A673 (cell line): ENCODE measurements around the gene NELL1. TPM values are rescaled to one million over a fixed set of nuclear protein-coding genes. Genes with fewer than 3 reads are reported as not detected.

ENCODE experiments used
- BruUV-seq: library from RNA; stranded (reverse); fragments of 400-500 nt; replicated peaks from 2 replicates; lab custom pipeline; 2021; lab: Mats Ljungman, UMichigan
- CTCF ChIA-PET: fragments of 300-600 bp; sonication (Branson Sonifier 250); formaldehyde crosslinking; loops from one replicate; lab custom pipeline; 2022; ENCODE audit warnings: antibody characterized with exemption; lab: Charles Lee
- POLR2A ChIA-PET: fragments of 300-600 bp; sonication (Branson Sonifier 250); formaldehyde crosslinking; loops from one replicate; lab custom pipeline; 2022; ENCODE audit warnings: antibody characterized with exemption; ENCODE audit not compliant: low non-redundant PET; lab: Charles Lee
- DNase-seq: peaks from one replicate; pipeline ENCODE4 v3.0.0-alpha.2; 2015; ENCODE audit warnings: low spot score
- H3K27ac ChIP-seq: fragments of 200-600 bp; sonication (generic); 2 replicates; pipeline ENCODE4 v1.5.1; 2016; ENCODE audit warnings: mixed run types, low read depth, mild to moderate bottlenecking, mixed read lengths, antibody characterized with exemption, low read length; ENCODE audit not compliant: poor library complexity, severe bottlenecking
- H3K27me3 ChIP-seq: fragments of 200-600 bp; sonication (generic); replicated peaks from 2 replicates; pipeline ENCODE4 v1.6.1; 2017; ENCODE audit warnings: mixed run types, low read depth, mild to moderate bottlenecking, mixed read lengths, antibody characterized with exemption, low read length; ENCODE audit not compliant: insufficient read depth, poor library complexity
- H3K36me3 ChIP-seq: fragments of 200-600 bp; sonication (generic); 2 replicates; pipeline ENCODE4 v1.6.1; 2016; ENCODE audit warnings: mixed run types, mild to moderate bottlenecking, mixed read lengths, antibody characterized with exemption, low read length; ENCODE audit not compliant: insufficient read depth, poor library complexity, severe bottlenecking
- H3K4me1 ChIP-seq: fragments of 200-600 bp; sonication (generic); 2 replicates; pipeline ENCODE4 v1.6.1; 2017; ENCODE audit warnings: mixed run types, mild to moderate bottlenecking, mixed read lengths, antibody characterized with exemption, low read length; ENCODE audit not compliant: insufficient read depth, poor library complexity, severe bottlenecking
- H3K4me3 ChIP-seq: fragments of 200-600 bp; sonication (generic); 2 replicates; pipeline ENCODE4 v1.5.1; 2016; ENCODE audit warnings: low read depth, mixed run types, mild to moderate bottlenecking, mixed read lengths, low read length; ENCODE audit not compliant: poor library complexity, severe bottlenecking
- H3K9me3 ChIP-seq: fragments of 200-600 bp; sonication (generic); 2 replicates; pipeline ENCODE4 v1.6.1; 2016; ENCODE audit warnings: mixed run types, low read depth, mild to moderate bottlenecking, mixed read lengths, antibody characterized with exemption, low read length; ENCODE audit not compliant: poor library complexity, severe bottlenecking
- CTCF ChIP-seq: fragments of 300-800, 200-600 bp; sonication (generic); conservative IDR thresholded peaks from 2 replicates; pipeline ENCODE4 v1.5.1; 2017; ENCODE audit warnings: low read depth, mild to moderate bottlenecking, antibody characterized with exemption, low read length, moderate library complexity, mixed read lengths
- EZH2 ChIP-seq: fragments of 200-600 bp; sonication (generic); IDR thresholded peaks from 2 replicates; pipeline ENCODE4 v1.6.1; 2017; ENCODE audit warnings: borderline replicate concordance, low read depth, mild to moderate bottlenecking, mixed read lengths, antibody characterized with exemption, low read length; ENCODE audit not compliant: poor library complexity, severe bottlenecking
- intact Hi-C: fragments of 100-400 bp; cut with micrococcal nuclease; formaldehyde crosslinking; loops from one replicate; pipeline ENCODE4 v1.10.0; 2022; ENCODE audit not compliant: unreplicated experiment
- total RNA-seq: library from RNA; stranded (reverse); gene quantifications from 2 replicates; pipeline ENCODE4 v1.2.3, GENCODE V29; 2021

NELL1 gene
- total RNA-seq, 1 experiment from 2014 or later = 0.32 TPM

GRCh38 chr11:21173476-21173875 is 504.1 kb downstream of the NELL1 start:
- Histone ChIP-seq H3K27me3 (no peaks in the 10 kb centered on the region), H3K9me3 (no peaks in the 10 kb centered on the region), H3K4me3 (no peak overlapping the region), H3K4me1 (no peaks in the 10 kb centered on the region), H3K27ac (no peak overlapping the region), H3K36me3 (no peaks in the 10 kb centered on the region)
- CTCF ChIA-PET = no interaction called here
- TF ChIP-seq EZH2 = no peak
- TF ChIP-seq CTCF = no peak
- POLR2A ChIA-PET = no interaction called here
- intact Hi-C loops = no loop called here
- BruUV-seq = no TSS peak
- no peak for DNase-seq

GRCh38 chr11:21174781-21175180 is 505.4 kb downstream of the NELL1 start:
- POLR2A ChIA-PET = no interaction called here
- no peaks in the 10 kb centered on the region for H3K27me3 ChIP-seq

DNA sequence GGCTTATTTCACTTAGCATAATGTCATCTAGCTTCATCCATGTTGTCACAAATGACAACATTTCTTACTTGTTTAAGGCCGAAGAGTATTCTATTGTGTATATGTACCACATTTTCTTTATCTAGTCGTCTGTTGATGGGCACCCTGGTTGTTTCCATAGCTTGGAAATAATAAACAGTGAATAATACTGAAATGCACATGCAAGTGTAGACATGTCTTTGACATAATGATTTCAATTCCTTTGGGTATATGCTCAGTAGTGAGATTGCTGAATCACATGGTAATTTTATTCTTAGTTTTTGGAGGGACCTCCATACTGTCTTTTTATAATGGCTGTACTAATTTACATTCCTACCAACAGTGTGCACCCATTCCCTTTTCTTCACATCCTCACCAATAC is 508.0 kb downstream of the NELL1 start:
- H3K36me3 ChIP-seq = no peaks in the 10 kb centered on the region
- DNase-seq = no peak
- no peaks in the 10 kb centered on the region for H3K27me3 ChIP-seq
- POLR2A ChIA-PET = no interaction called here
- H3K27ac ChIP-seq = no peak overlapping the region
- no peak for TF ChIP-seq CTCF
- no peak for TF ChIP-seq EZH2
- H3K9me3 ChIP-seq = no peaks in the 10 kb centered on the region
- H3K4me1 ChIP-seq = no peaks in the 10 kb centered on the region
- intact Hi-C loops = no loop called here
- CTCF ChIA-PET = no interaction called here
- no TSS peak for BruUV-seq
- H3K4me3 ChIP-seq = no peak overlapping the region

More at GRCh38 chr11:21174781-21175180, 505.4 kb downstream of the NELL1 start:
- BruUV-seq = no TSS peak
- no peak for DNase-seq
- H3K27ac ChIP-seq = no peak overlapping the region
- TF ChIP-seq EZH2 = no peak
- TF ChIP-seq CTCF = no peak
- no peaks in the 10 kb centered on the region for H3K9me3 ChIP-seq
- H3K36me3 ChIP-seq = no peaks in the 10 kb centered on the region
- CTCF ChIA-PET = no interaction called here
- intact Hi-C loops = no loop called here
- no peak overlapping the region for H3K4me3 ChIP-seq
- no peaks in the 10 kb centered on the region for H3K4me1 ChIP-seq
